HepG2 (cell line): Measurements from ENCODE around the gene ADGRG1. TPM values are rescaled to one million over a fixed set of nuclear protein-coding genes. Genes with fewer than 3 reads are reported as not detected.
A peak's percentile ranks its signal among the peaks of the same experiment; 100 is the strongest.

ENCODE experiments used
- AFF4 ChIP-seq: sonication (generic); formaldehyde crosslinking; IDR thresholded peaks from 2 replicates; pipeline ENCODE4 v1.4.0; 2020; ENCODE audit warnings: missing genetic modification reagents
- ARID5B ChIP-seq: IDR thresholded peaks from 2 replicates; pipeline ENCODE4 v1.4.0; 2020; ENCODE audit warnings: mild to moderate bottlenecking, missing genetic modification reagents
- EEA1 ChIP-seq: sonication (generic); formaldehyde crosslinking; IDR thresholded peaks from 2 replicates; pipeline ENCODE4 v1.5.1; 2020; ENCODE audit warnings: mild to moderate bottlenecking, missing genetic modification reagents, borderline replicate concordance
- ELF1 ChIP-seq: sonication (generic); formaldehyde crosslinking; IDR thresholded peaks from 2 replicates; pipeline ENCODE4 v1.4.0; 2020; ENCODE audit warnings: missing genetic modification reagents
- FOXA3 ChIP-seq: IDR thresholded peaks from 2 replicates; pipeline ENCODE4 v1.6.1; 2016; ENCODE audit warnings: missing genetic modification reagents, missing compliant biosample characterization
- GPBP1L1 ChIP-seq: sonication (generic); formaldehyde crosslinking; IDR thresholded peaks from 2 replicates; pipeline ENCODE4 v1.5.0; 2020; ENCODE audit warnings: mild to moderate bottlenecking, missing genetic modification reagents
- MTERF4 ChIP-seq: sonication (generic); formaldehyde crosslinking; IDR thresholded peaks from 2 replicates; pipeline ENCODE4 v1.8.0; 2023; ENCODE audit warnings: mild to moderate bottlenecking, missing genetic modification reagents
- SETDB1 ChIP-seq: sonication (generic); formaldehyde crosslinking; IDR thresholded peaks from 2 replicates; pipeline ENCODE4 v1.5.1; 2020; ENCODE audit warnings: missing genetic modification reagents, mild to moderate bottlenecking, borderline replicate concordance
- SNAPC5 ChIP-seq: sonication (generic); formaldehyde crosslinking; IDR thresholded peaks from 2 replicates; pipeline ENCODE4 v1.8.1; 2023; ENCODE audit warnings: mild to moderate bottlenecking, missing genetic modification reagents, borderline replicate concordance
- ZNF124 ChIP-seq: sonication (generic); formaldehyde crosslinking; IDR thresholded peaks from 2 replicates; pipeline ENCODE4 v1.4.0; 2020; ENCODE audit warnings: missing genetic modification reagents
- ZNF354B ChIP-seq: sonication (generic); formaldehyde crosslinking; IDR thresholded peaks from 2 replicates; pipeline ENCODE4 v1.8.0; 2022; ENCODE audit warnings: mild to moderate bottlenecking, missing genetic modification reagents
- ZNF670 ChIP-seq: sonication (generic); formaldehyde crosslinking; IDR thresholded peaks from 2 replicates; pipeline ENCODE4 v1.8.0; 2022; ENCODE audit warnings: mild to moderate bottlenecking, missing genetic modification reagents, borderline replicate concordance
- ZNF7 ChIP-seq: IDR thresholded peaks from 2 replicates; pipeline ENCODE4 v1.6.1; 2016; ENCODE audit warnings: missing biosample characterization, missing genetic modification reagents
- polyA plus RNA-seq, 8 experiments: library from polyadenylated mRNA; depleted of rRNA in 3 of 8; stranded (reverse) in 7 of 8; unstranded in 1 of 8; fragments of >200 nt; fragmentation: Illumina TruSeq in 4 of 8; extraction: Trizol in 4 of 8; gene quantifications; 2 replicates each; pipeline versions ENCODE4 v1.2.1 to v1.2.3, GENCODE V29; 2011 to 2016; ENCODE audit warnings: low read depth in 4 of 8, missing spikeins in 1 of 8, mixed read lengths in 1 of 8; ENCODE audit not compliant: insufficient read depth in 1 of 8
- total RNA-seq, 5 experiments: library from RNA; depleted of rRNA; stranded (reverse); fragments of >200 nt; fragmentation: Illumina TruSeq; extraction: Trizol; gene quantifications; 2 replicates each; pipeline ENCODE4 v1.2.3, GENCODE V29; 2016; ENCODE audit warnings: low read depth in 1 of 5

ADGRG1 gene
- total and polyA plus RNA-seq, 2 of the 13 experiments (the other 11 are each of a cell fraction or from before 2014, with no cell fraction given) = 2.7 to 5.9 TPM

- TF ChIP-seq ARID5B (peak; percentile 58), ZNF124 (CRISPR knock-in tag) (peak; percentile 95; the same call in 1 of the 2 replicates), SNAPC5 (no peak; the same call in 1 of the 2 replicates), GPBP1L1 (no peak), EEA1 (CRISPR knock-in tag) (no peak), ZNF7 (CRISPR knock-in tag) (no peak), MTERF4 (CRISPR knock-in tag) (no peak), ZNF354B (peak; percentile 94; the same call in 1 of the 2 replicates), SETDB1 (CRISPR knock-in tag) (no peak), ELF1 (CRISPR knock-in tag) (peak; percentile 38; the same call in 1 of the 2 replicates), AFF4 (no peak), FOXA3 (CRISPR knock-in tag) (peak; percentile 67), ZNF670 (CRISPR knock-in tag) (no peak)
These were observed 20.4 kb downstream of the ADGRG1 start (continued) for GRCh38 chr16:57648581-57649442.
